B cell (primary cell): ENCODE results near the gene EYS. TPM values are rescaled to one million over a fixed set of nuclear protein-coding genes. Genes with fewer than 3 reads are reported as not detected.
"Not testable (repeated sequence)": the region's sequence is repeated elsewhere in the genome, so short reads cannot be mapped to it uniquely, and the experiment has no call there.

ENCODE experiments used
- ATAC-seq: fragments of 200-7000 bp; cut with Tn5 transposase; one replicate; pipeline ENCODE4 v1.10.0; 2021; ENCODE audit warnings: low read depth, mild to moderate bottlenecking, moderate number of reproducible peaks, moderate library complexity
- CTCF ChIA-PET: fragments of 350-600 bp; sonication (Branson Sonifier 250); formaldehyde crosslinking; loops from one replicate; lab custom pipeline; 2021; ENCODE audit warnings: antibody characterized with exemption, inconsistent platforms; lab: Charles Lee
- POLR2A ChIA-PET: fragments of 350-600 bp; sonication (Branson Sonifier 250); formaldehyde crosslinking; loops from one replicate; lab custom pipeline; 2021; ENCODE audit warnings: antibody characterized with exemption; lab: Charles Lee
- DNase-seq: peaks from one replicate; pipeline ENCODE4 v3.0.0; 2013
- H2AFZ ChIP-seq: 2 replicates; pipeline ENCODE4 v1.6.1; 2012; ENCODE audit warnings: mild to moderate bottlenecking, low read depth, low read length; ENCODE audit not compliant: insufficient read depth, poor library complexity, severe bottlenecking
- H3K27ac ChIP-seq, 2 donors: 1 replicate in 1 of 2; 2 replicates in 1 of 2; pipeline ENCODE4 v1.5.1; 2012 to 2013; ENCODE audit warnings: low read length in 2 of 2, mild to moderate bottlenecking in 2 of 2, moderate library complexity in 1 of 2
- H3K27me3 ChIP-seq, 4 experiments: fragments of 200-600 bp in 1 of 4; sonication (generic) in 1 of 4; replicated peaks in 1 of 4; 1 replicate in 2 of 4; 2 replicates in 2 of 4; pipeline versions ENCODE4 v1.6.1 to v1.7.0; 2013 to 2016; ENCODE audit warnings: low read length in 3 of 4, mild to moderate bottlenecking in 2 of 4, mixed read lengths in 1 of 4, moderate library complexity in 1 of 4; ENCODE audit not compliant: insufficient read depth in 4 of 4, control insufficient read depth in 3 of 4; ENCODE audit errors: control extremely low read depth in 1 of 4
- H3K36me3 ChIP-seq, 2 experiments: replicated peaks in 1 of 2; 1 replicate in 1 of 2; 2 replicates in 1 of 2; pipeline versions ENCODE4 v1.6.1 to v1.7.1; 2013; ENCODE audit warnings: low read length in 1 of 2; ENCODE audit not compliant: insufficient read depth in 2 of 2, control insufficient read depth in 1 of 2; ENCODE audit errors: control extremely low read depth in 1 of 2, extremely low read depth in 1 of 2
- H3K4me1 ChIP-seq, 2 donors: fragments of 200-600 bp in 1 of 2; sonication (generic) in 1 of 2; 1 replicate in 1 of 2; 2 replicates in 1 of 2; pipeline versions ENCODE4 v1.5.1 to v1.6.1; 2013 to 2017; ENCODE audit warnings: low read length in 2 of 2; ENCODE audit not compliant: control insufficient read depth in 2 of 2, insufficient read depth in 2 of 2
- H3K4me2 ChIP-seq: replicated peaks from 2 replicates; pipeline ENCODE3; 2012; ENCODE audit warnings: mild to moderate bottlenecking, low read depth, low read length; ENCODE audit not compliant: poor library complexity, severe bottlenecking
- H3K4me3 ChIP-seq, 5 experiments: fragments of 200-600 bp in 1 of 5; sonication (generic) in 1 of 5; 1 replicate in 3 of 5; 2 replicates in 2 of 5; pipeline versions ENCODE4 v1.5.1 to v1.7.0; 2011 to 2016; ENCODE audit warnings: low read length in 4 of 5, mild to moderate bottlenecking in 4 of 5, low read depth in 2 of 5, control low read depth in 1 of 5, moderate library complexity in 1 of 5; ENCODE audit not compliant: insufficient read depth in 1 of 5; ENCODE audit errors: control extremely low read depth in 1 of 5, extremely low read depth in 1 of 5
- H3K79me2 ChIP-seq: fragments of 200-600 bp; sonication (generic); one replicate; pipeline ENCODE4 v1.6.0; 2016; ENCODE audit warnings: low read length; ENCODE audit not compliant: control insufficient read depth, insufficient read depth
- H3K9ac ChIP-seq: fragments of 200-600 bp; sonication (generic); 2 replicates; pipeline ENCODE4 v1.6.1; 2017; ENCODE audit warnings: mild to moderate bottlenecking, low read length, moderate library complexity
- H3K9me3 ChIP-seq, 3 donors: one replicate each; pipeline versions ENCODE4 v1.6.1 to v1.7.1; 2013; ENCODE audit warnings: low read length in 2 of 3; ENCODE audit not compliant: control insufficient read depth in 2 of 3, insufficient read depth in 1 of 3; ENCODE audit errors: control extremely low read depth in 1 of 3
- H4K20me1 ChIP-seq: 2 replicates; pipeline ENCODE4 v1.6.0; 2012; ENCODE audit warnings: mild to moderate bottlenecking, low read length; ENCODE audit not compliant: insufficient read depth, control insufficient read depth, poor library complexity, severe bottlenecking
- H3K27ac Mint-ChIP-seq: one replicate; pipeline ENCODE4 v1.8.0; 2021; ENCODE audit warnings: mixed read lengths
- H3K27me3 Mint-ChIP-seq: one replicate; pipeline ENCODE4 v1.8.0; 2021; ENCODE audit warnings: mixed read lengths
- H3K4me1 Mint-ChIP-seq: one replicate; pipeline ENCODE4 v1.8.0; 2021; ENCODE audit warnings: mixed read lengths
- H3K4me3 Mint-ChIP-seq: one replicate; pipeline ENCODE4 v1.8.0; 2021; ENCODE audit warnings: mixed read lengths
- H3K9me3 Mint-ChIP-seq: one replicate; pipeline ENCODE4 v1.8.0; 2022; ENCODE audit warnings: mixed read lengths; ENCODE audit not compliant: insufficient read depth
- CTCF ChIP-seq: fragments of 200-600 bp; IDR thresholded peaks from one replicate; pipeline ENCODE4 v1.8.0; 2022; ENCODE audit warnings: antibody characterized with exemption, mild to moderate bottlenecking
- EZH2 ChIP-seq: IDR thresholded peaks from 2 replicates; pipeline ENCODE4 v1.6.1; 2012; ENCODE audit warnings: borderline replicate concordance, low read depth, mild to moderate bottlenecking, moderate library complexity, low read length; ENCODE audit not compliant: insufficient read depth, poor library complexity, severe bottlenecking
- WGBS: methylation state at CpG from one replicate; pipeline ENCODE4 v1.1.5; 2013; ENCODE audit warnings: missing lambda C conversion rate; ENCODE audit not compliant: insufficient coverage; 5-methylcytosine and 5-hydroxymethylcytosine counted together
- intact Hi-C: fragments of 100-400 bp; cut with micrococcal nuclease; formaldehyde crosslinking; loops from one replicate; pipeline ENCODE4 v1.10.0; 2022
- polyA plus RNA-seq: library from polyadenylated mRNA; depleted of rRNA; stranded (reverse); fragments of >200 nt; gene quantifications from 2 replicates; pipeline ENCODE4 v1.2.3, GENCODE V29; 2012
- total RNA-seq, 2 donors: library from RNA; stranded (reverse); fragments of 120-200 nt in 1 of 2; gene quantifications; 1 replicate in 1 of 2; 2 replicates in 1 of 2; pipeline versions ENCODE4 v1.2.3 to v1.2.4, GENCODE V29; 2013 to 2022

EYS gene
- total and polyA plus RNA-seq, 2 donors (not counting 1 experiment from before 2014, with no cell fraction given): not detected

- CTCF ChIA-PET: no interaction called here
- no peaks in the 10 kb centered on the region for H3K36me3 ChIP-seq
- ATAC-seq (no peak), DNase-seq (no peak)
- Mint-ChIP-seq H3K4me1 (no peaks in the 10 kb centered on the region), H3K27me3 (no peaks in the 10 kb centered on the region), H3K9me3 (peaks cover 10% of the 10 kb centered on the region), H3K27ac (no peak overlapping the region), H3K4me3 (no peak overlapping the region)
- H3K79me2 ChIP-seq: no peaks in the 10 kb centered on the region
- no peak overlapping the region for H3K27ac ChIP-seq
- H3K27me3 ChIP-seq: no peaks in the 10 kb centered on the region
- POLR2A ChIA-PET: no interaction called here
- H3K4me1 ChIP-seq: no peaks in the 10 kb centered on the region
- no peak overlapping the region for H3K4me3 ChIP-seq
- 83% methylated on average over 3 of the region's 4 CpGs for WGBS
- H3K9me3 ChIP-seq: peaks cover 0 to 25% (median 3%) of the 10 kb centered on the region in 3 donors
- H4K20me1 ChIP-seq: no peaks in the 10 kb centered on the region
- TF ChIP-seq CTCF (no peak), EZH2 (no peak)
- H3K9ac ChIP-seq: no peak overlapping the region
- H2AFZ ChIP-seq: no peak overlapping the region
- H3K4me2 ChIP-seq: no peak overlapping the region
- intact Hi-C loops: no loop called here
Measured at GRCh38 chr6:65004283-65004682, 702.7 kb downstream of the EYS start.

GRCh38 chr6:65002882-65003281 is 704.1 kb downstream of the EYS start:
- H2AFZ ChIP-seq, H3K27ac ChIP-seq, POLR2A ChIA-PET, H3K27me3 ChIP-seq, H3K4me3 Mint-ChIP-seq, H3K79me2 ChIP-seq, ATAC-seq, H3K27me3 Mint-ChIP-seq, H3K4me2 ChIP-seq, H4K20me1 ChIP-seq, CTCF ChIA-PET, DNase-seq, H3K4me1 ChIP-seq, H3K36me3 ChIP-seq, H3K4me3 ChIP-seq, intact Hi-C loops, H3K27ac Mint-ChIP-seq, H3K9ac ChIP-seq, H3K4me1 Mint-ChIP-seq: not testable (repeated sequence)
- H3K9me3 Mint-ChIP-seq: peaks cover 11% of the 10 kb centered on the region
- 80% methylated on average over 1 of the region's 4 CpGs for WGBS
- peaks cover 0 to 26% (median 3%) of the 10 kb centered on the region in 3 donors for H3K9me3 ChIP-seq
